Stimulated activated naive CD4-positive, alpha-beta T cell treated with Interleukin-2 at 50 U/mL for 16 hours (primary cell): ENCODE results near the gene TM2D3.

Source experiments
- DNase-seq: peaks from one replicate; lab custom pipeline; 2025; lab: John Stamatoyannopoulos, UW

TM2D3 gene

DNA sequence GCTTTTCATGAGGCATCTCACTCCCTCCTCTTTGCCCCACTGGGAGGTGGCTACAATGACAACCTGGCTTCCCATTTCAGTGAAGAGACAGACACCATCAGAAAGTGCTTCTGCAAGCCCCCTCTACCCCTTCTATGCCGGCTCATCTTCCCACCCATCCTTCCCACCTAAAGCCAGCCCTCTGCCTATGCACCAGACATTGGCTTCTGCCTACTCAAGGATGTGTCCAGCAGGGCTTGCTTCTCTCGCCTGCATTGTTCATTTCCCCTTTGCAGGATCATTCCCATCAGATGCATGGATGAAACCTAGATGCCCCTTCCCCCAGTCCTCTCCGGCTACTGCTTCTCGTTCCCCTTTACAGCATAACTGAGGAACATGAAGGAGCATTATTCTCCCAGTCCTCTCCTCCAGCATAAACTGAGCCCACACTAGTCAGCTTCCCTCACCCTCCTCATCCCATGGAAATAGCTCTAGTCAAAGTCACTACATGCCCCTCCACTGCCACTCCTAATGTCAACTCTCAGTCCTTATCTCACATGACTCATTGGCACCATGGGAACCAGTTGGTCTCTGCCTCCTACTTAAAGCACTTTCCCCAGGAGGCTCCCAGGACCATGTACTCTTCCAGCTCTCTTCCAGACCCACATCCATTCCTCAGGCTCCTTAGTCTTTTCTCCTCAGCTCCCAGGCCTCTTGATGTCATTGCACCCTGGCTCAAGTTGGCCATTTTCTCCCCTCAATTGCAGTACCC, 47.9 kb downstream of the TM2D3 start:
- DNase-seq = no peak

DNA sequence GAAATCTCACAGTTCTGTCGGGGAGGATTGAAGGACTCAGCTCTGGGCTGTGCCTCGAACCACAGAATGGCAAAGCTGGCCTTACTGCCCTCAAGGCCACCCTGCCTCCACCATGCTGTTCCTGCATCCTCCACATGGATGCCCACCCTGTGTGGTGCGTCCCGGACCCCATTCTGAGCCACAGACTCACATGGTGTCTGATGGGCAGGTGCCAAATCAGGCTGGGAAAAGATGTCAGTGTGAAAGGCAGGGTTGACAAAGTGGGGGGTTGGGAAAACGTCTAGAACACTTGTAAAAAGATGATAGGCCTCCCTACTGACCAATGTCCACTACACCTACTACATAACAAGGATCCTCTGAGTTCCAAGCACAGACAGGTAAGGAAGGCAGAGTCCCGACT, 49.4 kb downstream of the TM2D3 start:
- no peak for DNase-seq

DNA sequence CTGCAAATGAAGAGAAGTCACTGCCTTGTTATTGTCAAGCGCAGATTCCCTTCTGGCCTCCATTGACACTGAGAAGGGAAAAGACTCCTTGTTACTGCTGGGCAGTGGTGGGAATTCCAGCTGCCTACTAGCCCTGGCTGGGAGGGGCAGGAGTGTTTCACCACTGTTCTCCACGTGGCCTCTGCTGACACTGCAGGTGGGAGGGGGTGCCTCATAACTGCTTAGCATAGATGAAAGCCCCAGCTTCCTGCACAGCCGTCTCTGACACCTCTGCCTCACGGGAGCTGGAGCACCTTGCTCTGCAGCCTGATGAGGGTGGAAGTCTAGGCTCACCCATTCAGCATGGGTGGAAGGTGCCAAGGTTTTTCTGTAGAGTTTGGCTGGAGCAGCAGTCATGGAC, 52.1 kb downstream of the TM2D3 start:
- DNase-seq = no peak

DNA sequence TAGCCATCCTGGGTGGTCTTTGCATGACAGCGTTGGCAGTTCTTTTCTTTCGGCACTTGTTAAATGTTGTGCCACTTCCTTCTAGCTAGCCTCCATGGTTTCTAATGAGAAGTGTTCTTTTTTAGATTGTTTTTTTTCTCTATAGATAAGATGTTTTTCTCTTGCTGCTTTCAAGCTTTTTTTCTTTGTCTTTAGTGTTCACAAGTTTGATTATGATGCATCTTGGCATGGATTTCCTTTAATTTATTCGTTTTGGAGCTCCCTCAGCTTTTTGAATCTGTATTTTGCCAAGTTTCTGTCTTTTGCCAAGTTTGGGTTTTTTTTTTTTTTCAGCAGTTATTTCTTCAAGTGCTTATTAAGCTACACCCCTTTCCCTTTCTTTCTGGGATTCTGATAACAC, 53.1 kb downstream of the TM2D3 start:
- no peak for DNase-seq

DNA sequence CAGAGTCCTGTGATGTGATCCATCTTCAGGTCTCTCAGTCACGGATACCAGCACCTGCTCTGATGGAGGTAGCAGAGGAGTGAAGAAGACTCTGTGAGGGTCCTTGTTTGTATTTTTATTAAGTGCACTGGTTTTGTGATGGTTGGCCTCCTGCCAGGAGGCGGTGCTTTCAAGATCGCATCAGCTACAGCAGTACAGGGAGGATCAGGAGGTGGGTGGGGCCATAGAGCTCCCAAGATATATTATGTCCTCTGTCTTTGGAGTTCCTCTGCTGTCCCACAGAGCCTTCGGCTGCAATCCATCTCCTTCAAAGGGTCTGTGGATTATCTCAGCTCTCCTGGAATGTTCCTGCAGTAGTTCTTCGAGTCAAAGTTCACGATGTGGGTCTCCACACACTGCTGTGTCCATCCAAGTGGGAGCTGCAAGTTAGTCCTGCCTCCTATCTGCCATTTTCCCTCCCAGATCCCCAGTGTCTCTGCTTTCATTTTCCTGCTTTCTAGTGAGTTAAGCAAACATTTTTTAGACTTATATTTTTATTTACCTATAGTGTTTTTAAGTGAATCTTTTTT, 54.7 kb downstream of the TM2D3 start:
- no peak for DNase-seq

DNA sequence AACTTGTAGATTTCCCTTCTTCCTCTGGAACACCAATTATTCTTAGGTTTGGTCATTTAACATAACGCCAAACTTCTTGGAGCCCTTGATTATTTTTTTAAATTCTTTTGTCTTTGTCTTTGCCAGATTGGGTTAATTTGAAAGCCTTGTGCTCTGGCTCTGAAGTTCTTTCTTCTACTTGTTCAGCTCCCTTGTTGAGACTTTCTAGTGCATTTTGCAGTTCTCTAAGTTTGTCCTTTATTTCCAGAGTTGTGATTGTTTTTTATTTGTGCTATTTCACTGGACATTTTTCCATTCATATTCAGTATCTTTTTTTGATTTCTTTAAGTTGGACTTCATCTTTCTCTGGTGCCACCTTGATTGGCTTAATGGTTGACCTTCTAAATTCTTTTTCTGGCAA, 55.5 kb downstream of the TM2D3 start:
- DNase-seq = no peak
